HepG2 (cell line): ENCODE results near the gene ZNF618.

ENCODE experiments used
- CREM ChIP-seq, 2 experiments: sonication (generic) in 1 of 2; formaldehyde crosslinking in 1 of 2; IDR thresholded peaks; 2 replicates each; pipeline versions ENCODE4 v1.4.0 to v1.6.1; 2016 to 2020; ENCODE audit warnings: antibody characterized with exemption in 1 of 2, mild to moderate bottlenecking in 1 of 2, missing genetic modification reagents in 1 of 2
- CTCF ChIP-seq: sonication (generic); formaldehyde crosslinking; IDR thresholded peaks from 2 replicates; pipeline ENCODE4 v1.5.0; 2020; ENCODE audit warnings: mild to moderate bottlenecking, missing genetic modification reagents, moderate library complexity
- EED ChIP-seq: sonication (generic); formaldehyde crosslinking; IDR thresholded peaks from 2 replicates; pipeline ENCODE4 v1.5.0; 2020; ENCODE audit warnings: mild to moderate bottlenecking, missing genetic modification reagents
- HNF4G ChIP-seq, 2 experiments: sonication (generic) in 1 of 2; formaldehyde crosslinking in 1 of 2; IDR thresholded peaks; 2 replicates each; pipeline versions ENCODE4 v1.4.0 to v1.6.1; 2011 to 2020; ENCODE audit warnings: borderline replicate concordance in 2 of 2, low read depth in 2 of 2, mild to moderate bottlenecking in 2 of 2, low read length in 1 of 2, missing genetic modification reagents in 1 of 2, moderate library complexity in 1 of 2
- TAF1 ChIP-seq: sonication (generic); formaldehyde crosslinking; IDR thresholded peaks from 2 replicates; pipeline ENCODE4 v1.4.0; 2020; ENCODE audit warnings: missing genetic modification reagents

DNA sequence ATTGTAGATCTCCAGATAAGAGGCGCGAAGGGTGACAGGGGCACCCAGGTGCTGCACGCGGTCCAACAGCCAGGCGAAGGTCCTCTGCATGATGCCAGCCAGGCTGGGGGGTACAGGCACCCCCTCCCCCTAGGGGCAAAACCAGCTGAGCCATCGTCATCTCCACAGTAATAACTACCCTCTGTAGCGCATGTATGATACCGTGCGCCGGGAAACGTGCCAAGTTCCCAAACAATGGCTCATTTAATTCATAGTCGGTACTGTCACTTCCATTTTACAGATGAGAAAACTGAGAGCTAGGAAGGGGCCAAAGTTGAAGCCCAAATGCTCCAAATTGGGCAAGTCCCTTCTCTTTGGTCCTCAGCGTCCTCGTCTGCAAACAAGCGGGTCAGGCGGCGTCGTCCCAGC lies 221.5 kb downstream of the ZNF618 start:
- TF ChIP-seq CTCF (CRISPR knock-in tag) (no peak), CREM (IDR thresholded peaks at IDR 0.05) (no peak), CREM (CRISPR knock-in tag; IDR thresholded peaks at IDR 0.05) (no peak), EED (CRISPR knock-in tag) (no peak), HNF4G (IDR thresholded peaks at IDR 0.05; ENCODE audit: borderline replicate concordance, low read depth, low read length) (no peak), HNF4G (CRISPR knock-in tag; IDR thresholded peaks at IDR 0.05; ENCODE audit: borderline replicate concordance, low read depth) (no peak), TAF1 (CRISPR knock-in tag) (no peak)
